GM19351 (cell line): Measurements from ENCODE around the gene PDGFRB.
"Not testable (repeated sequence)": the region's sequence is repeated elsewhere in the genome, so short reads cannot be mapped to it uniquely, and the experiment has no call there.

ENCODE experiments used
- ATAC-seq: cut with Tn5 transposase; IDR thresholded peaks from one replicate; pipeline ENCODE4 v1.9.1; 2021; ENCODE audit warnings: mild to moderate bottlenecking, moderate library complexity; ENCODE audit not compliant: unreplicated experiment

Gene PDGFRB

GRCh38 chr5:150101023-150101422, 54.6 kb downstream of the PDGFRB start:
- ATAC-seq, result no peak

GRCh38 chr5:150097152-150097551, 58.5 kb downstream of the PDGFRB start:
- ATAC-seq, result no peak

- ATAC-seq, result peak; percentile 91
Observed at GRCh38 chr5:150092159-150092787, 63.4 kb downstream of the PDGFRB start.

GRCh38 chr5:150085950-150086715, 69.5 kb downstream of the PDGFRB start, which contains the start of gene CSF1R:
Gene CSF1R, minus strand, starts transcription at chr5:150086554. Its CDS starts 127 bp downstream, at chr5:150086427.
- no peak for ATAC-seq

GRCh38 chr5:150085191-150085912, 70.3 kb downstream of the PDGFRB start:
- ATAC-seq, result no peak

GRCh38 chr5:150084754-150085153, 70.9 kb downstream of the PDGFRB start:
- ATAC-seq, result not testable (repeated sequence)

GRCh38 chr5:150082889-150083288, 72.8 kb downstream of the PDGFRB start:
- ATAC-seq, result no peak

GRCh38 chr5:150082374-150082773, 73.3 kb downstream of the PDGFRB start:
- peak; percentile 26 for ATAC-seq

- ATAC-seq, result peak; percentile 91
Observed at GRCh38 chr5:150081541-150082283, 73.9 kb downstream of the PDGFRB start.

GRCh38 chr5:150080696-150081435, 74.8 kb downstream of the PDGFRB start:
- ATAC-seq, result no peak

- ATAC-seq, result no peak
Observed at GRCh38 chr5:150079909-150080461, 75.7 kb downstream of the PDGFRB start.

- ATAC-seq, result no peak
Observed at GRCh38 chr5:150078802-150079689, 76.6 kb downstream of the PDGFRB start.

GRCh38 chr5:150077996-150078801, 77.4 kb downstream of the PDGFRB start:
- ATAC-seq, result no peak

GRCh38 chr5:150077060-150077459, 78.6 kb downstream of the PDGFRB start:
- no peak for ATAC-seq

GRCh38 chr5:150075806-150076205, 79.8 kb downstream of the PDGFRB start:
- ATAC-seq, result no peak

- ATAC-seq, result no peak
Observed at GRCh38 chr5:150075233-150075632, 80.4 kb downstream of the PDGFRB start.

GRCh38 chr5:150073677-150074076, 82.0 kb downstream of the PDGFRB start:
- ATAC-seq, result no peak

- no peak for ATAC-seq
Observed at GRCh38 chr5:150073086-150073625, 82.5 kb downstream of the PDGFRB start.
